Stimulated activated CD8-positive, alpha-beta memory T cell treated with anti-CD3 and anti-CD28 coated beads, Interleukin-15, amount 100 ng/mL, for 24 hours (primary cell): ENCODE results near the gene GSTO2.

ENCODE experiments used
- DNase-seq: peaks from one replicate; pipeline ENCODE4 v3.0.0-alpha.2; 2020; ENCODE audit warnings: low read depth

Gene GSTO2

DNA sequence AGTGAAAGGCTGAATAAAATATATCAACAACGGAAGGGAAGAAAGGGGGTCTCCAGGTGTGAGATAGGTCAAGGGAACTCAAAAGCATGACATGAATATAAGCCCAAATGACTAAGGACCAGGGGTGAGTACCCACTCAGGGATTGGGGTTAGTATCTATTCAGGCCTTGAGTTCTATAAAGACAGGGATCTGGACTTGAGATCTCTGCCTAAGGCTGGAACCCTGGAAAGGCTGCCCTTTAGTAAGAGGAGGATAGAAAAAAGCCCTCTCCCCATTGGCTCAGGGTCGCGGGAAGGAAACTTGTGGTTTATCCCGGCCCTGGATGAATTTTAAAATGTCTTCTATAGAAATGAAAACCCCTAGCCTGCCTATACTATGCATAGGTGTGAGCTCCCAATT is 71.7 kb downstream of the GSTO2 start:
- DNase-seq: no peak

GRCh38 chr10:104342941-104343411 is 74.0 kb downstream of the GSTO2 start:
- DNase-seq: no peak

DNA sequence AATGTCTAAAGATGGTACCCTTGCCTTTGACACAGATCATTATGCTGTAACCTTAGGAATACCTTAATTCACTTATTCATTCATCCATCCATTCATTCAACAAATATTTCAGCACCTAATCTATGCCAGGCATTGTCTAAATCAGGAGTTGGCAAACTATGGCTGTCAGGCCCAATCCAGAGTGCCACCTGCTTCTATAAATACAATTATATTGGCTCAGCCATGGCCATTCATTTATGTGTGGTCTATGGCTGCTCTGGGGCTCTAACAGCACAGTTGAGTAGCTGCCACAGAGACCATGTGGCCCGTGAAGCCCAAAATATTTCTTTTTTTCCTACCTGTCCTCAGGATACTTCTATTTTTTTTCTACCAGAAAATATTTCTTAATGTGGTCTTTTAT is 75.2 kb downstream of the GSTO2 start:
- DNase-seq: no peak

DNA sequence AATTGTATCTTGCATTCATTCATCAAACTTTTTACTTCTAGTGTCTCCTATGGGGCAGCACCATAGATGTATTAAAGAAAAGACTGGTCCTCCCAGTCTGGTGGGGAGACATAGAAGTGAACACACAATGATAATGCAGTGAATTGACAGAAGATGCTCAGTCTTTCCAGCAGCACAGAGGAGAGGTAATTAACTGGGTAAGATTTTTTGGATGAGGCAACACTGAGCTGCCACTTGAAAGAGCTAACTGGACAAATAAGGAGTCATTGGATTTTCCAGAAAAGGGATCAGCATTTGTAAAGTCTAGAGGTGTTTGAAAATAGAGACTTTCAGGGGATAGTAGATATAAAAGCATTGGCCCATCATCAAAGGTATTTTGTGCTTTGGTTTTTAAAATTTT is 76.5 kb downstream of the GSTO2 start:
- no peak for DNase-seq

DNA sequence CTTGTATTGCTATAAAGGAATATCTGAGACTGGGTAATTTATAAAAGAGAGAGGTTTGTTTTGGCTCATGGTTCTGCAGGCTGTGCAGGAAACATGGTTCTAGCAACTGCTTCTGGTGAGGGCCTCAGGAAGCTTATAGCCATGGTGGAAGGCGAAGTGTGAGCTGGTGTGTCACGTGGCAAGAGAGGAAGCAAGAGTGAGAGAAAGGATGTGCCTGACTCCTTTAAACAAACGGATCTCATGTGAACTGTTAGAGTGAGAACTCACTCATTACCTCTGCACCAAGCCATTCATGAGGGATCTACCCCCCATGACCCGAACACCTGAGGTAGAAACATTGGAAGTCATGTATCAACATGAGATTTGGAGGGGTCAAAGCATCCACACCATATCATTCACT is 77.0 kb downstream of the GSTO2 start:
- DNase-seq: no peak

GRCh38 chr10:104347295-104348045 is 78.5 kb downstream of the GSTO2 start:
- no peak for DNase-seq

DNA sequence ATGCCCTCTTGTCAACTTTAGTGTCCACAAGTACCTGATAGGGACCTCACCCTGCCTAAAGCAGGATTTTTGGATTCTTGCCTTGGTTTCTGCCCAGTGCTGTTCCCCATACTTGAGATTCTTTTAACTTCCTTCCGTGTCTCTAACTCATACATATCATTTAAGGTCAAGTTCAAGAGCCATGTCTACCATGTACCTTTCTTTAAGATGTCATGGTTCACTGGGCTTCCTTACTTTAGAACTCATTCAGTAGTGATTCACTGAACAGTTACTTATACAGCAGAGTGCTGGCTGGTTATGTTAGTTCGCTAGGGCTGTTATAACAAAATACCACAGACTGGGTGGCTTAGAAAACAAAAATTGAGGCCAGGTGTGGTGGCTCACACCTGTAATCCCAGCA is 79.6 kb downstream of the GSTO2 start:
- DNase-seq: no peak

DNA sequence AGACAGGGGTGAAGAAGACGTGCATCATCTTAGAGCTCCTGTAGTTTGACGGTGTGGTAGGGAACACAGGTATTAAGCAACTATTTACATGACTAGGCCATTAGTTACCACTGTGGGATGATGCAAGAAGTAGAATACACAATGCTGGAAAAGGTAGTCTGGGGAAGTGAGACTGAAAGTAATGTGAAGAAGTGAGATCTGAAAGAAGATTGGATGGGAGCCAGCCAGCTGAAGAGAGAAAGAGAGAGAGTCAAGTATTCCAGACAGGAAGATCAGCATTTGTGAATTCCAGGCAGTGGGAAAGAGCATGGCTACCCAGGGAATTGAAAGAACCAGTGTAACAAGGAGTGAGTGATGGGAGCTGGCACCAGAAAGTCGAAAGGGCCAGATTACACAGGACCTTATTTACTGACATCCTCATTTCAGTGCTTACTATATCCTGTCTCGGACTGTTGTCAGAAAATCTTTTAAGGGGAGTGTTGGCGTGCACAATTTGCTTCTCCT is 80.7 kb downstream of the GSTO2 start:
- DNase-seq: no peak

DNA sequence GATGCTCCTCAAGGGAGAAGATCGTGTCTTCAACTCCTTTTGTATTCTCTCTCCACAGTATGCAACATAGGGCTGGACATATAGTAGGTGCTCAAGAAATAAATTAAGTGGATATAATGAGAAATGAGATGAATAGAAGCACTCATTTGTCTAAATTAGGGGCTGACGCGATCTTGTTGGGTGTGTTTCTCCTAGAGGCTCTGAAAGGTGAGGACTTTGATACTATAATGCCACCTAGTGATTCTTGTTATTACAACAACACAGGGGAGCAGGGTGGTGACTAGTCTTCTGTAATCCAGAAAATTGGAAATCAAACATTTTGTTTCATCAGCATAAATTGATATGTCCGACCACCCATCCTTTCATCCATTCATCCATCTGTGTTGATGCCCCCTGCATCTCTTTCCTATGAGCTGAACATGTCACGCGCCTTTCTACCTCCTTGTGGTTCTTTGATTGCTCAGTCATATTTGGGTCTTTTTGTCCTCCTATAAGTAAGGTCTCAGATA is 81.2 kb downstream of the GSTO2 start:
- DNase-seq: no peak

- no peak for DNase-seq
Observed at GRCh38 chr10:104351061-104351702, 82.2 kb downstream of the GSTO2 start.

GRCh38 chr10:104351919-104352318 is 82.9 kb downstream of the GSTO2 start:
- no peak for DNase-seq

GRCh38 chr10:104353325-104354048 is 84.5 kb downstream of the GSTO2 start, which contains the start of gene CFAP58:
TSS of gene CFAP58 (plus strand) at chr10:104353833. CDS start at chr10:104353898, 65 bp downstream.
- peak; percentile 79 for DNase-seq
